ENCODE data around the gene SKAP1.
A peak's percentile ranks its signal among the peaks of the same experiment; 100 is the strongest.

The SKAP1 gene

DNA sequence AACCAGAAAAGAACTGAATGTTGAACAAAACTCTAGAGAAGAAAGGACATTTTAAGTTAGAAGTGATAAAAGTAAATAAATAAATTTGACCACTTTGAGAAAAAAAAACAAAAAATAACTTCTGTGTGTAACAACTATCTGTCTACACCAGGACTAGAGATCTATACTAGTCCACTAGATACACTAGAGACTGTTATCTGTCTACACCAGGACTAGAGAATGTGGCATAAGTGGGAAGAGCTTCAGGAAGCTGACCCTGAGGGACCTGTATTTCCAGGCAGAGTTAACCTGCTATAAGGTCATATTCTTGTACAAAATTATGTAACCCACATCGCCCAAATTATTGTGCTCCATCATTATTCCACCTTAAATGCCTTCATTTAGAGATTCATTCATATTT, 160.8 kb downstream of the SKAP1 start:
- no peak overlapping the region for H3K9ac ChIP-seq (ENCODE audit: low read length)
- no peaks in the 10 kb centered on the region for H4K20me1 ChIP-seq (ENCODE audit: insufficient read depth, low read length)
- no peaks in the 10 kb centered on the region for H3K9me2 ChIP-seq (replicated peaks; ENCODE audit: insufficient read depth, low read length)
- H2AFZ ChIP-seq (ENCODE audit: low read length), result no peak overlapping the region
- no peak overlapping the region for H3K27ac ChIP-seq (ENCODE audit: low read length)
- no peaks in the 10 kb centered on the region for H3K36me3 ChIP-seq (replicated peaks; ENCODE audit: insufficient read depth, low read length)
- no peak for DNase-seq
- H3K9me3 ChIP-seq (replicated peaks; ENCODE audit: insufficient read depth, low read length), result no peaks in the 10 kb centered on the region
- no peak overlapping the region for H3K4me3 ChIP-seq (ENCODE audit: low read length)
- no peaks in the 10 kb centered on the region for H3K4me1 ChIP-seq (ENCODE audit: low read length)
- H3F3A ChIP-seq (ENCODE audit: insufficient read depth, low read length), result no peaks in the 10 kb centered on the region
- no peak overlapping the region for H3K4me2 ChIP-seq (ENCODE audit: low read depth, low read length)
- no peak for TF ChIP-seq EZH2 (optimal IDR thresholded peaks at IDR 0.05; ENCODE audit: low read depth, low read length)
- TF ChIP-seq EZH2phosphoT487 (IDR thresholded peaks at IDR 0.05; ENCODE audit: low read length), result no peak
- TF ChIP-seq, protein P1, sequence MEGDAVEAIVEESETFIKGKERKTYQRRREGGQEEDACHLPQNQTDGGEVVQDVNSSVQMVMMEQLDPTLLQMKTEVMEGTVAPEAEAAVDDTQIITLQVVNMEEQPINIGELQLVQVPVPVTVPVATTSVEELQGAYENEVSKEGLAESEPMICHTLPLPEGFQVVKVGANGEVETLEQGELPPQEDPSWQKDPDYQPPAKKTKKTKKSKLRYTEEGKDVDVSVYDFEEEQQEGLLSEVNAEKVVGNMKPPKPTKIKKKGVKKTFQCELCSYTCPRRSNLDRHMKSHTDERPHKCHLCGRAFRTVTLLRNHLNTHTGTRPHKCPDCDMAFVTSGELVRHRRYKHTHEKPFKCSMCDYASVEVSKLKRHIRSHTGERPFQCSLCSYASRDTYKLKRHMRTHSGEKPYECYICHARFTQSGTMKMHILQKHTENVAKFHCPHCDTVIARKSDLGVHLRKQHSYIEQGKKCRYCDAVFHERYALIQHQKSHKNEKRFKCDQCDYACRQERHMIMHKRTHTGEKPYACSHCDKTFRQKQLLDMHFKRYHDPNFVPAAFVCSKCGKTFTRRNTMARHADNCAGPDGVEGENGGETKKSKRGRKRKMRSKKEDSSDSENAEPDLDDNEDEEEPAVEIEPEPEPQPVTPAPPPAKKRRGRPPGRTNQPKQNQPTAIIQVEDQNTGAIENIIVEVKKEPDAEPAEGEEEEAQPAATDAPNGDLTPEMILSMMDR (IDR thresholded peaks at IDR 0.05; ENCODE audit: low read length), result no peak
- H3K79me2 ChIP-seq (ENCODE audit: low read length), result no peaks in the 10 kb centered on the region
- H3K27me3 ChIP-seq (replicated peaks; ENCODE audit: insufficient read depth, low read length), result no peaks in the 10 kb centered on the region

DNA sequence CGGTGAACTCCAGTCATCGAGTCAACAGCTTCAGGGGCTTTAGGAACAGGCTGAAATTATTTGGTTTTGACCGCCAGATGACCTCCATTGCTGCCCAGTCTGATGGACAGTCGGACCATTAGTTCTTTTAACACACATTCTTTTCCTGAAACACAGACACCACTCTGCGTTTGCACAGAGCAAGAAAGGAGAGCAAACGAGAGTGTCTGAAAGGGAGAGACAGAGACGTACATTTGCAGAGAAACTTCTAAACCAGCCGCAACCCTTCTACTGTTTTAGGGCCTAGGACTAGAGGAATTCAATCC, 166.3 kb downstream of the SKAP1 start:
- no peaks in the 10 kb centered on the region for H3K9me3 ChIP-seq (replicated peaks; ENCODE audit: insufficient read depth, low read length)
- DNase-seq, result no peak
- H2AFZ ChIP-seq (ENCODE audit: low read length), result no peak overlapping the region
- no peaks in the 10 kb centered on the region for H3K79me2 ChIP-seq (ENCODE audit: low read length)
- H3K4me1 ChIP-seq (ENCODE audit: low read length), result no peaks in the 10 kb centered on the region
- TF ChIP-seq EZH2phosphoT487 (IDR thresholded peaks at IDR 0.05; ENCODE audit: low read length), result no peak
- TF ChIP-seq, protein P1 (IDR thresholded peaks at IDR 0.05; ENCODE audit: low read length), result no peak
- TF ChIP-seq EZH2 (optimal IDR thresholded peaks at IDR 0.05; ENCODE audit: low read depth, low read length), result no peak
- no peak overlapping the region for H3K9ac ChIP-seq (ENCODE audit: low read length)
- H3K4me3 ChIP-seq (ENCODE audit: low read length), result no peak overlapping the region
- no peaks in the 10 kb centered on the region for H3K27me3 ChIP-seq (replicated peaks; ENCODE audit: insufficient read depth, low read length)
- no peak overlapping the region for H3K27ac ChIP-seq (ENCODE audit: low read length)
- no peaks in the 10 kb centered on the region for H3K9me2 ChIP-seq (replicated peaks; ENCODE audit: insufficient read depth, low read length)
- no peaks in the 10 kb centered on the region for H3K36me3 ChIP-seq (replicated peaks; ENCODE audit: insufficient read depth, low read length)
- no peaks in the 10 kb centered on the region for H3F3A ChIP-seq (ENCODE audit: insufficient read depth, low read length)
- no peak overlapping the region for H3K4me2 ChIP-seq (ENCODE audit: low read depth, low read length)
- H4K20me1 ChIP-seq (ENCODE audit: insufficient read depth, low read length), result no peaks in the 10 kb centered on the region

DNA sequence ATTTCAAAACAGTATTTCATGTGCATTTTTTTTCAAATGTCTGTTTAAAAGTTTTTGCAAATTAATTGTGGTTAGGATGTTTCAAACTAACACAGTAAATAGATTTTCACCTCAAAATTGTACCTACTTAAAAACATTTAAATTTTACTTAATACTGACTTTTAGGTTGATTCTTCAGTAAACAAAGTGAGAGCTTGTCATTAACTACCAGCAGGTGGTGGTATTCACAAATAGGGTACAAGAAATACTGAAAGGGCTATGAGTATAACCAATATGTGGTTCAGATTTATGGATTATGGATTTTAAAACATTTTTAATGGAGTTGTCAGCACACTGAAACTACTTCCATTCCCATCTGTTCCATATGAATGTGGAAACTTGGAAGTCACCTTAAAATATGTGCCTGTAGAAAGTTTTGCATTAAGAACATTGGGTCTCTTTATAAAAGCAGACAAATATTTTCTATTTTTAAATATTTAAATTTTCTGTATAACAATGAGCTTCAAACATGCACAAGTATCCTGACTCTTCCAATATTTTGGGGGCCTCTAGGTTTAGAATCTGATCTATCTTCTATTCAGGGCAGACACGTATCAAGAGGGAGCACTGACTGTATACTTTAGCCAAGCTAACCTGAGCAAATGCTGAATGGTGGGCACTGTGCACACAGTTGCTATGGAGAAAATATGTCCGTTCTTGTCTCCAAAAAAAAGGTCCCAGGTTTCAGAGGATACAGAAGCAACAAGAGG, 166.9 kb downstream of the SKAP1 start:
- Histone ChIP-seq H3K4me1 (ENCODE audit: low read length) (no peaks in the 10 kb centered on the region), H3K36me3 (replicated peaks; ENCODE audit: insufficient read depth, low read length) (no peaks in the 10 kb centered on the region), H4K20me1 (ENCODE audit: insufficient read depth, low read length) (no peaks in the 10 kb centered on the region), H3F3A (ENCODE audit: insufficient read depth, low read length) (no peaks in the 10 kb centered on the region), H3K9me3 (replicated peaks; ENCODE audit: insufficient read depth, low read length) (no peaks in the 10 kb centered on the region), H3K9ac (ENCODE audit: low read length) (no peak overlapping the region), H3K9me2 (replicated peaks; ENCODE audit: insufficient read depth, low read length) (no peaks in the 10 kb centered on the region), H3K4me3 (ENCODE audit: low read length) (no peak overlapping the region), H3K27ac (ENCODE audit: low read length) (no peak overlapping the region), H3K79me2 (ENCODE audit: low read length) (no peaks in the 10 kb centered on the region), H2AFZ (ENCODE audit: low read length) (no peak overlapping the region), H3K27me3 (replicated peaks; ENCODE audit: insufficient read depth, low read length) (no peaks in the 10 kb centered on the region), H3K4me2 (ENCODE audit: low read depth, low read length) (no peak overlapping the region)
- TF ChIP-seq, protein P1 (IDR thresholded peaks at IDR 0.05; ENCODE audit: low read length), result peak; percentile 58
- TF ChIP-seq EZH2 (optimal IDR thresholded peaks at IDR 0.05; ENCODE audit: low read depth, low read length), result no peak
- no peak for TF ChIP-seq EZH2phosphoT487 (IDR thresholded peaks at IDR 0.05; ENCODE audit: low read length)
- DNase-seq, result peak; percentile 44
